ENCODE measurements around the gene SNAI1. TPM values are rescaled to one million over a fixed set of nuclear protein-coding genes. Genes with fewer than 3 reads are reported as not detected.

SNAI1 gene
- total and polyA plus RNA-seq, 12 donors: 0.59 to 7.6 (median 2.7) TPM

DNA sequence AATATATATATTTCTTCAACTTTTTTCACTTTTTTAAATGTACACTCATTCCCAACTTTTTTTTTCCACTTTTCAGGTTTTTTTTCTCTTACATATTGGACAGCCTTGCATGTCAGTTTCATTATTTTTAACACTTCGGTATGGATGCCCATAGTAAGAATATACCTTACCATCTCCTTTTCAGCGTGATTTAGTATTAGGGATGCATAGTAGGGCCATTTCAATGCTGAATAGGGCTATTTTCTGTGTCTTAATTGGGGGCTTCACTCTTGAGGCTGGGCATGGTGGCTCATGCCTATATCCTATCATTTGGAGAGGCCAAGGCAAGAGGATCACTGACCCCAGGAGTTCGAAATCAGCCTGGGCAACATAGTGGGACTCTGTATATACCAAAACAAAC is 39.8 kb upstream of the SNAI1 start:
- H3K36me3 ChIP-seq: peaks cover 0 to 90% (median 46%) of the 10 kb centered on the region in 9 donors

DNA sequence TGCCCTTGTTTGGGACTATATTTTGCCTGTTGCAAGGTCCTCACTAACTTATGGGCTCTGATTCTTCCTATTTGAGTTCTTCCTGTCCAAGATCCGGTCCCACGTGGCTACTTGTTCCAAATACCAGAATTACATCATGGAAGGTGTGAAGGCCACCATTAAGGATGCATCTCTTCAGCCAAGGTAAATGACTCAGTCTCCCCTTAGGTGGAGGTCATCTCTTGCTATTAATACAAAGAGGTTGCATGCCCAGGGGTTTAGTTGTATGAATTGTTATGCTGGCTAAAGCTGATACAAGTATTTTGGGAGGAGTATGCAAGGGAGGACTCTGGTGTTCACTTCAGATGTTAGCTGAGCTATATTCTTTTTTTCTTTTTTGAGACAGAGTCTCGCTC is 37.5 kb upstream of the SNAI1 start:
- Histone ChIP-seq H3K36me3 (peaks cover 0 to 99% (median 63%) of the 10 kb centered on the region in 9 donors), H3K27ac (no peak overlapping the region), H3K27me3 (no peaks in the 10 kb centered on the region), H3K4me3 (no peak overlapping the region), H3K9me3 (no peaks in the 10 kb centered on the region), H3K4me1 (peaks cover 0 to 32% (median 5%) of the 10 kb centered on the region in 9 donors)
- intact Hi-C loops (cut with DNase I): no loop called here
- DNase-seq (no peak), ATAC-seq (no peak)
- 78 to 85% methylated on average over 3 of the region's 3 CpGs for WGBS, 2 donors
- TF ChIP-seq, protein P1, sequence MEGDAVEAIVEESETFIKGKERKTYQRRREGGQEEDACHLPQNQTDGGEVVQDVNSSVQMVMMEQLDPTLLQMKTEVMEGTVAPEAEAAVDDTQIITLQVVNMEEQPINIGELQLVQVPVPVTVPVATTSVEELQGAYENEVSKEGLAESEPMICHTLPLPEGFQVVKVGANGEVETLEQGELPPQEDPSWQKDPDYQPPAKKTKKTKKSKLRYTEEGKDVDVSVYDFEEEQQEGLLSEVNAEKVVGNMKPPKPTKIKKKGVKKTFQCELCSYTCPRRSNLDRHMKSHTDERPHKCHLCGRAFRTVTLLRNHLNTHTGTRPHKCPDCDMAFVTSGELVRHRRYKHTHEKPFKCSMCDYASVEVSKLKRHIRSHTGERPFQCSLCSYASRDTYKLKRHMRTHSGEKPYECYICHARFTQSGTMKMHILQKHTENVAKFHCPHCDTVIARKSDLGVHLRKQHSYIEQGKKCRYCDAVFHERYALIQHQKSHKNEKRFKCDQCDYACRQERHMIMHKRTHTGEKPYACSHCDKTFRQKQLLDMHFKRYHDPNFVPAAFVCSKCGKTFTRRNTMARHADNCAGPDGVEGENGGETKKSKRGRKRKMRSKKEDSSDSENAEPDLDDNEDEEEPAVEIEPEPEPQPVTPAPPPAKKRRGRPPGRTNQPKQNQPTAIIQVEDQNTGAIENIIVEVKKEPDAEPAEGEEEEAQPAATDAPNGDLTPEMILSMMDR (IDR thresholded peaks at IDR 0.05): no peak

More for the DNA sequence above, 39.8 kb upstream of the SNAI1 start:
- Histone ChIP-seq H3K4me1 (peaks cover 5 to 55% (median 19%) of the 10 kb centered on the region in 9 donors), H3K4me3 (no peak overlapping the region), H3K27me3 (no peaks in the 10 kb centered on the region), H3K9me3 (no peaks in the 10 kb centered on the region), H3K27ac (no peak overlapping the region)
- TF ChIP-seq, protein P1 (IDR thresholded peaks at IDR 0.05): no peak
- ATAC-seq (no peak), DNase-seq (no peak)
- intact Hi-C loops (cut with DNase I): no loop called here
- WGBS, 2 donors: 94 to 95% methylated on average over 3 of the region's 3 CpGs

DNA sequence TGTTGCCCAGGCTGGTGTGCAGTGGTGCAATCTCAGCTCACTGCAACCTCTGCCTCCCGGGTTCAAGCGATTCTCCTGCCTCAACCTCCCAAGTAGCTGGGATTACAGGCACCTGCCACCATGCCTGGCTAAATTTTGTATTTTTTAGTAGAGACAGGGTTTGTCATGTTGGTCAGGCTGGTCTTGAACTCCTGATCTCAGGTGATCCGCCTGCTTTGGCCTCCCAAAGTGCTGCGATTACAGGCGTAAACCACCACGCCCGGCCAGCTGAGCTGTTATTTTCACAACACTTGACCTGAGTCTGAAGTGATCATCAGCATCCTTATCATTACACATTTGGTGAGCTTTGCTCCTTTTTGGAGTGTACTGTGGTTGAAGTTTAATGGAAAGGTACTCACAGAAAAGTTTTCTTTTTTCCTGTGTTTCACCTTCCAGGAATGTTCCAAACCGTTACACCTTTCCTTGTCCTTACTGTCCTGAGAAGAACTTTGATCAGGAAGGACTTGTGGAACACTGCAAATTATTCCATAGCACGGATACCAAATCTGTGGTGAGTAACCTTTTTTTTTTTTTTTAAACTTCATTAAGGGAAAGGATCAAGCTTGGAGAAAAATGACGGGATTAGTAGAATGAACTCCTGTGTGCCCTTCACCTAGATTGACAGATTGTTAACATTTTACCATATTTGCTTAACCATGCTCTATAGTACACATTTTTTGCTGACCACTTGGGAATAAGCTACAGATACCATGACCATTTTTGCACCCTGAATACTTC is 36.9 kb upstream of the SNAI1 start:
- Histone ChIP-seq H3K36me3 (peaks cover 0 to 99% (median 69%) of the 10 kb centered on the region in 9 donors), H3K27ac (no peak overlapping the region), H3K27me3 (no peaks in the 10 kb centered on the region), H3K4me3 (no peak overlapping the region), H3K4me1 (peaks cover 0 to 28% (median 5%) of the 10 kb centered on the region in 9 donors), H3K9me3 (no peaks in the 10 kb centered on the region)
- DNase-seq (no peak), ATAC-seq (no peak)
- TF ChIP-seq, protein P1 (IDR thresholded peaks at IDR 0.05): no peak
- 96% methylated on average over 10 of the region's 10 CpGs for WGBS, 2 donors
- intact Hi-C loops (cut with DNase I): no loop called here

DNA sequence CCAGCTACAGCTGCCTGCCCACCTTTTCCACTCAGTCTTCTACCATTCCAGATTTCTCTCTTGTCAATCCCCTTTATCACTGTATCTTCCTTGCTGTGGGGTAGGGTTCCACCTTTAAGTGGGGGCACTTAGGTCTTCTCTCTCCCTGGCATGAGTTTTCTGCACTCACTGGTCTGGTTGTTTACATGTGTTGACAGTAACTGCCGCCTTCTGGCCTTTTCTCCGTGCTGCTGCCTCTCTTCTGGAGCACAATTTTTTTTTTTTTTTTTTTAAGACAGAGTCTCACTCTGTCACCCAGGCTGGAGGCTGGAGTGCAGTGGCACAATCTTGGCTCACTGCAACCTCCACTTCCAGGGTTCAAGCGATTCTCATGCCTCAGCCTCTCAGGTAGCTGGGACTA is 34.6 kb upstream of the SNAI1 start:
- WGBS, 2 donors: 70 to 73% methylated on average over 3 of the region's 3 CpGs
- DNase-seq (no peak), ATAC-seq (no peak)
- TF ChIP-seq, protein P1 (IDR thresholded peaks at IDR 0.05): no peak
- Histone ChIP-seq H3K36me3 (peaks cover 0 to 99% (median 78%) of the 10 kb centered on the region in 9 donors), H3K9me3 (no peaks in the 10 kb centered on the region), H3K27ac (no peak overlapping the region), H3K4me3 (no peak overlapping the region), H3K27me3 (no peaks in the 10 kb centered on the region), H3K4me1 (peaks cover 0 to 17% (median 0%) of the 10 kb centered on the region in 9 donors)
- intact Hi-C loops (cut with DNase I): no loop called here
